Activated T-cell treated with anti-CD3 and anti-CD28 coated beads, Interleukin-2, amount 50 U/mL, for 72 hours (primary cell): ENCODE measurements around the gene CACNA1F. TPM values are rescaled to one million over a fixed set of nuclear protein-coding genes. Genes with fewer than 3 reads are reported as not detected.
A peak's percentile ranks its signal among the peaks of the same experiment; 100 is the strongest.

Experiments
- ATAC-seq, 2 donors: fragments of 150-1000 bp; cut with Tn5 transposase; replicated peaks in 1 of 2; 2 replicates each; pipeline ENCODE4 v1.10.0; 2021; ENCODE audit warnings: moderate library complexity in 2 of 2, mild to moderate bottlenecking in 1 of 2
- DNase-seq, 2 donors: peaks; one replicate each; pipeline ENCODE4 v3.0.0; 2021 to 2022; ENCODE audit warnings: mixed read lengths in 1 of 2
- H3K27ac Mint-ChIP-seq: one replicate; pipeline ENCODE4 v1.8.0; 2022; ENCODE audit warnings: mild to moderate bottlenecking, moderate library complexity, mixed read lengths
- H3K27me3 Mint-ChIP-seq: one replicate; pipeline ENCODE4 v1.8.0; 2022; ENCODE audit warnings: low read depth, mixed read lengths
- H3K36me3 Mint-ChIP-seq, 2 donors: one replicate each; pipeline ENCODE4 v1.8.0; 2022; ENCODE audit warnings: mixed read lengths in 2 of 2, mild to moderate bottlenecking in 1 of 2; ENCODE audit not compliant: insufficient read depth in 2 of 2
- H3K4me1 Mint-ChIP-seq: one replicate; pipeline ENCODE4 v1.8.0; 2022; ENCODE audit warnings: low read depth, mixed read lengths
- H3K4me3 Mint-ChIP-seq, 2 donors: one replicate each; pipeline ENCODE4 v1.8.0; 2022; ENCODE audit warnings: mild to moderate bottlenecking in 2 of 2, mixed read lengths in 2 of 2, moderate library complexity in 2 of 2
- H3K9me3 Mint-ChIP-seq, 2 donors: one replicate each; pipeline ENCODE4 v1.8.0; 2022; ENCODE audit warnings: mixed read lengths in 2 of 2
- total RNA-seq, 2 donors: library from RNA; stranded (reverse); gene quantifications; one replicate each; pipeline ENCODE4 v1.2.3, GENCODE V29; 2022

The CACNA1F gene
- 1 to 10 TPM; 3.4 to 4.1 TPM for total RNA-seq

- Mint-ChIP-seq H3K27ac (no peak within 1 kb of the TSS), H3K36me3 (no peaks in the 10 kb centered on the region), H3K4me3 (peak within 1 kb of the TSS; percentile 3 to 16), H3K27me3 (no peaks in the 10 kb centered on the region), H3K4me1 (peaks cover 25% of the 10 kb centered on the region), H3K9me3 (no peaks in the 10 kb centered on the region)
- DNase-seq: no peak
- ATAC-seq: no peak
Observed at GRCh38 chrX:49233176-49233575, at the start of gene CACNA1F. CACNA1F (minus strand) TSS chrX:49233340; CDS start chrX:49233309, 31 bp downstream.

DNA sequence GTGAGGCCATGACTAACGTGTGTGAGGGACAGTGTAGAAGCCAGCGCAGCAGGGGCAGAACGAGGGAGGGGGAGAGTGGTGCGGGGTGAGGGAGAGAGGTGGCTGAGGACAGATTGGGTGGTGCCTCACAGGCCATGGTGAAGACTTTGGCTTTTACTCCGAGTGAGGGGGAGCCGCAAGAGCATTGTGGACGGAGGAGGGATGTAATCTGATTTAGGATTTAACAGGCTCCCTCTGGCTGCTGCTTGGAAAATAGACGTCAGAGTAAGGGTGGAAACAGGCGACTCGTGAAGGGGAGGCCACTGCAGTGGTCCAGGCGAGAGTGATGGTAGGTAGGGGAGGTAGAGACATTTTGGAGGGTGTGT is 49.5 kb upstream of the CACNA1F start:
- H3K36me3 Mint-ChIP-seq: no peaks in the 10 kb centered on the region
- H3K27me3 Mint-ChIP-seq: peaks cover 8% of the 10 kb centered on the region
- no peak overlapping the region for H3K4me3 Mint-ChIP-seq
- no peaks in the 10 kb centered on the region for H3K9me3 Mint-ChIP-seq
- peaks cover 42% of the 10 kb centered on the region for H3K4me1 Mint-ChIP-seq
- ATAC-seq (no peak), DNase-seq (no peak)
- H3K27ac Mint-ChIP-seq: peak overlapping the region; percentile 90

GRCh38 chrX:49278081-49278480 is 44.9 kb upstream of the CACNA1F start:
- peaks cover 18% of the 10 kb centered on the region for H3K27me3 Mint-ChIP-seq
- peak overlapping the region; percentile 66 to 89 for H3K4me3 Mint-ChIP-seq
- H3K9me3 Mint-ChIP-seq: no peaks in the 10 kb centered on the region
- H3K36me3 Mint-ChIP-seq: peaks cover 4% of the 10 kb centered on the region in 2 donors
- peaks cover 79% of the 10 kb centered on the region for H3K4me1 Mint-ChIP-seq
- DNase-seq (no peak), ATAC-seq (no peak)
- H3K27ac Mint-ChIP-seq: peak overlapping the region; percentile 97

- peak in 1 of 2 donors; percentile 54 for ATAC-seq
- Mint-ChIP-seq H3K9me3 (no peaks in the 10 kb centered on the region), H3K27ac (peak overlapping the region; percentile 97), H3K36me3 (peaks cover 4% of the 10 kb centered on the region in 2 donors), H3K27me3 (peaks cover 17% of the 10 kb centered on the region), H3K4me1 (peaks cover 85% of the 10 kb centered on the region), H3K4me3 (peak overlapping the region; percentile 66 to 89)
- DNase-seq: no peak
Observed at GRCh38 chrX:49277535-49277830, 44.3 kb upstream of the CACNA1F start.

DNA sequence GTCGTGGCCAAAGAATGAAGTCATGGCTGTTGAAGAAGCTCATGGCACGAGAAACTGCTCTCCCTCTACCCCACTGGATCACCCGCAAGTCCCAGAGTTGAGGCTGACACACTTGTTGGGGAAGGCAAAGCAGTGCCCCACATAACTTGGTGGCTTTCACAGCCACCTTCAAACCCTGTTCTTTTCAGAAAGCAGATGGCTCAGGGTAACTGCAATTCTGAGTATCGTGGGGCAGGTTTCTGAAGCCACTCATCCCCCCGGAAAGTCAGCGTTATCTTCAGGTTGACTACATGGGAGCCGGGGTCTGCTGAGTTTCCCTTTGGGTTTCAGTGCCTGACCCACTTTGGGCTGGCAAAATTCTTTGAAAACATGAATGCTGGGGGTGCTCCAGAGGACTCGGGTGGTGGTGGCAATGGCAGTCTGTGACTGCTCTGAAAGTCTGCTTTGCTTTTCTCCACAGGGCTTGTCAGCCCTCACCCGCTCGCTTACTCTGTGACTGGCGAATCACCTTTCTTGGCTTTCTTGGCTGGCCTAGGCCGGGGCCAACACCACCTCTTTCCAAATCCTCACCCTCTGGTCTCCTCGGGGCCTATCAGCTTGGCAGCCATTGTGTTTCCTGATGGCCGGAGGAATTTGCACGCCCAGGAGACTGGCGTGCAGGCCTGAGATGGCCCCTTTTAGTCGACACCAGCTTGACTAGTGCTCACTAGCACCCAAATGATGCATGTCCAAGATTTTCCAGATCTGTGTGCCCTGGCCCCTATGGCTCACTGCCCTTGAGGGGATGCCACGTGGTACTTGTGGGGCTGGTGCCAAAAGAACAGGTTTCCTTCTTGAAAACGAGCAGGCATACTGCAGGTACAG is 43.8 kb upstream of the CACNA1F start:
- Mint-ChIP-seq H3K27me3 (peaks cover 11% of the 10 kb centered on the region), H3K27ac (peak overlapping the region; percentile 97), H3K4me3 (peak overlapping the region; percentile 66 to 89), H3K4me1 (peaks cover 90% of the 10 kb centered on the region), H3K9me3 (no peaks in the 10 kb centered on the region), H3K36me3 (peaks cover 4% of the 10 kb centered on the region in 2 donors)
- ATAC-seq: peak; percentile 51 to 55
- DNase-seq: peak; percentile 40 to 57

DNA sequence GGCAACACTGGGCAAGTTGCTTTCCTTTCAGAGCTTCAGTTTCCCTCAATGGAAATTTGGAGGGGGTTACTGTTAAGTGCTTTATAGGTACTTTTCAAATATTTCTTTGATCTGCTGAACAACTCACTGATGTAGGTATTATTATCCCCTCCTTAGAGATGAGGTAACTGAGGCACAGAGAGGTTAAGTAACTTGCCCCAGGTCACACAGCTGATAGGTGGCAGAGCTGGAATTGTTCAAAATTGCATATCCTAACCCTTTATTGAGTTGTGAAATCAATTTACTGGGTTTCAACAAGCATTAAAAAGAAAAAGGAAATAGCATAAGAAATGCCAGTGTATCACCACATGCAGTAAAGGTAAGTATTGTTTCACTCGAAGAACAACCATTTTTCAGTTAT is 43.1 kb upstream of the CACNA1F start:
- H3K4me3 Mint-ChIP-seq: peak overlapping the region; percentile 70 to 89
- peaks cover 5% of the 10 kb centered on the region in 2 donors for H3K36me3 Mint-ChIP-seq
- H3K27ac Mint-ChIP-seq: peak overlapping the region; percentile 97
- peaks cover 11% of the 10 kb centered on the region for H3K27me3 Mint-ChIP-seq
- DNase-seq: no peak
- no peaks in the 10 kb centered on the region for H3K9me3 Mint-ChIP-seq
- peaks cover 92% of the 10 kb centered on the region for H3K4me1 Mint-ChIP-seq
- ATAC-seq: no peak

GRCh38 chrX:49273181-49273727 is 40.1 kb upstream of the CACNA1F start:
- ATAC-seq (peak; percentile 8 to 19), DNase-seq (peak; percentile 48 to 55)
- Mint-ChIP-seq H3K4me3 (peak overlapping the region; percentile 70 to 78), H3K4me1 (peaks cover 76% of the 10 kb centered on the region), H3K27me3 (peaks cover 11% of the 10 kb centered on the region), H3K9me3 (no peaks in the 10 kb centered on the region), H3K36me3 (peaks cover 7 to 9% of the 10 kb centered on the region in 2 donors), H3K27ac (peak overlapping the region; percentile 62)

GRCh38 chrX:49272421-49272820 is 39.3 kb upstream of the CACNA1F start:
- peak overlapping the region; percentile 70 to 78 for H3K4me3 Mint-ChIP-seq
- H3K27me3 Mint-ChIP-seq: peaks cover 14% of the 10 kb centered on the region
- peaks cover 76% of the 10 kb centered on the region for H3K4me1 Mint-ChIP-seq
- no peaks in the 10 kb centered on the region for H3K9me3 Mint-ChIP-seq
- peaks cover 7 to 9% of the 10 kb centered on the region in 2 donors for H3K36me3 Mint-ChIP-seq
- ATAC-seq (no peak), DNase-seq (no peak)
- peak overlapping the region; percentile 62 for H3K27ac Mint-ChIP-seq

DNA sequence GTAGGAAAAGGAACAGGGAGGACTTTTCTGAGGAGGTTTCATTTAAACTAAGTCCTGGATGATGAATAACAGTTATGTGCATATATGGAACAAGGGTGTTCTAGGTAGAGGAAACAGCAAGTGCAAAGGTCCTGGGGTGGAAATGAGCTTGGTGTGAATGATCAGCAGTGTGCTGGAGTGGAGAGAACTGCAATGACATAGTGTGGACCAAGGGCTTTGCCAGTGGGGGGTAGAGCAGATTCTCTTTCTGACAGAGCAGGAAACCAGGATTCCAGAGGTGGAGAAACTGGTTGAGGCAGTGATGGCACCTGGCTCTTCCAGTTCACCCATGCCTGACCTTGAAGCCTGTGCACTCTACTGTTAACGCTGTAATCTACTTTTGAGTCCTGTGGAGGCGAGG is 38.2 kb upstream of the CACNA1F start:
- H3K4me1 Mint-ChIP-seq: peaks cover 68% of the 10 kb centered on the region
- H3K36me3 Mint-ChIP-seq: peaks cover 7 to 9% of the 10 kb centered on the region in 2 donors
- H3K27me3 Mint-ChIP-seq: peaks cover 18% of the 10 kb centered on the region
- peak overlapping the region; percentile 70 to 78 for H3K4me3 Mint-ChIP-seq
- ATAC-seq: no peak
- peak overlapping the region; percentile 81 for H3K27ac Mint-ChIP-seq
- DNase-seq: no peak
- no peaks in the 10 kb centered on the region for H3K9me3 Mint-ChIP-seq

GRCh38 chrX:49270249-49270921 is 37.2 kb upstream of the CACNA1F start:
- peaks cover 58% of the 10 kb centered on the region for H3K4me1 Mint-ChIP-seq
- no peak for ATAC-seq
- peak overlapping the region; percentile 81 for H3K27ac Mint-ChIP-seq
- DNase-seq: no peak
- H3K36me3 Mint-ChIP-seq: peaks cover 7 to 9% of the 10 kb centered on the region in 2 donors
- peaks cover 14% of the 10 kb centered on the region for H3K27me3 Mint-ChIP-seq
- no peaks in the 10 kb centered on the region for H3K9me3 Mint-ChIP-seq
- H3K4me3 Mint-ChIP-seq: peak overlapping the region; percentile 70 to 78

DNA sequence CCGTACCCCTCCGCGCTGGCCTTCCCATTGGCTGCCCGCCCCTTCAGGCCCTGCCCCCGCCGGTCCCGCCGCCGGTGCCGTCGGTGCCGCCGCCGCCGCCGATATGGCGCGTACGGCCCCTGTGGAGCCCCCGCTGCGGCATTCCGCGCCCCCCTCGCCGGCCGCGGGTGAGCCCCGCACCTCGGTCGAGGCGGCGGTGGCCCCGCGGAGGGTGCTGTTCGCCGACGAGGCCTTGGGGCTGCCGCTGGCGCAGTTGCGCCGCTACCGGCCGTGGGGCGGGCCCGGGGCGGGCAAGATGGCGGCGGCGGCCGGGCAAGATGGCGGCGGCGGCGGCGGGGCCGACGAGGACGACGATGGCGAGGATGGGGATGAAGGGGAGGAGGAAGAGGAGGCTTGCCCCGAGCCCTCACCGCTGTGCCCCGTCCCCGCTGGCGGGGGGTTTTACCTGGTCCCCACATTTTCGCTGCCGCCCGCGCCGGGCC is 36.7 kb upstream of the CACNA1F start, which contains the start of gene PPP1R3F:
PPP1R3F (plus strand) TSS at position 27 of the 482 bp plus-strand sequence; CDS start at position 104, 77 bp downstream.
- no peaks in the 10 kb centered on the region for H3K9me3 Mint-ChIP-seq
- peaks cover 9% of the 10 kb centered on the region for H3K27me3 Mint-ChIP-seq
- peaks cover 57% of the 10 kb centered on the region for H3K4me1 Mint-ChIP-seq
- peaks cover 4 to 7% of the 10 kb centered on the region in 2 donors for H3K36me3 Mint-ChIP-seq
- H3K27ac Mint-ChIP-seq: peak within 1 kb of the TSS; percentile 96
- peak within 1 kb of the TSS; percentile 86 to 95 for H3K4me3 Mint-ChIP-seq
- DNase-seq: no peak
- ATAC-seq: peak; percentile 2

GRCh38 chrX:49269010-49269766 is 36.0 kb upstream of the CACNA1F start:
- H3K27ac Mint-ChIP-seq: peak overlapping the region; percentile 96
- peaks cover 57% of the 10 kb centered on the region for H3K4me1 Mint-ChIP-seq
- H3K4me3 Mint-ChIP-seq: peak overlapping the region; percentile 86 to 95
- peak; percentile 92 to 96 for DNase-seq
- peak; percentile 82 for ATAC-seq
- H3K9me3 Mint-ChIP-seq: no peaks in the 10 kb centered on the region
- peaks cover 3 to 5% of the 10 kb centered on the region in 2 donors for H3K36me3 Mint-ChIP-seq
- peaks cover 8% of the 10 kb centered on the region for H3K27me3 Mint-ChIP-seq
